ENCODE data around the gene MAPKAPK2. TPM values are rescaled to one million over a fixed set of nuclear protein-coding genes. Genes with fewer than 3 reads are reported as not detected.

The MAPKAPK2 gene
- total RNA-seq (2022; extraction: Qiagen RNA extraction): 72.4 to 86.6 TPM (median 78.4 TPM) in 5 replicates

DNA sequence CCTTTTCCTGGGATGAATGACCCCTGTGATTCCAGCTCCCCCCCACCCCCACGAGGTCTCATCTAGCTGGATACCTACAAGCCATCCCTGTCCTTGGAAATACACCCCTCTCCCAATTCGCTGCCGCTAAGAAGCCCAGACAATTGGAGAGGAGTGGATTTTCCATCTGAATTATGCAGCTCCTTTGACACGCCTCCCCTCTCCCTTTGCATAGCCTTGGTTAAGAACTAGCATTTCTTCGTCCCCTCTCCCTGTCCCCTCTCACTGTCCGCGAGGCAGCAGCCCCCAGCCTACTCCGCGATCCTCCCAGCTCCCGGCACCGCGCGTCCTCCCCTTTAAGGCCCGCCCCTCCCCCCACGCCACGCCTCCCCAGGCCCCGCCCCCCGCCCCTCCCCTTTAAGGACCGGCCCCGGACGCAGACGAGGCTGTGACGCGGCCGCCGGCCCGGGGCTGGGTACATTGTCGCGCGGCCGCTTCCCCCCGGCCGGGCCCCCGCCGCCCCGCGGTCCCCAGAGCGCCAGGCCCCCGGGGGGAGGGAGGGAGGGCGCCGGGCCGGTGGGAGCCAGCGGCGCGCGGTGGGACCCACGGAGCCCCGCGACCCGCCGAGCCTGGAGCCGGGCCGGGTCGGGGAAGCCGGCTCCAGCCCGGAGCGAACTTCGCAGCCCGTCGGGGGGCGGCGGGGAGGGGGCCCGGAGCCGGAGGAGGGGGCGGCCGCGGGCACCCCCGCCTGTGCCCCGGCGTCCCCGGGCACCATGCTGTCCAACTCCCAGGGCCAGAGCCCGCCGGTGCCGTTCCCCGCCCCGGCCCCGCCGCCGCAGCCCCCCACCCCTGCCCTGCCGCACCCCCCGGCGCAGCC is at the start of gene MAPKAPK2:
Gene MAPKAPK2, plus strand, starts transcription at position 428 of the 856 bp plus-strand sequence. Its CDS starts 325 bp downstream, at position 753.

DNA sequence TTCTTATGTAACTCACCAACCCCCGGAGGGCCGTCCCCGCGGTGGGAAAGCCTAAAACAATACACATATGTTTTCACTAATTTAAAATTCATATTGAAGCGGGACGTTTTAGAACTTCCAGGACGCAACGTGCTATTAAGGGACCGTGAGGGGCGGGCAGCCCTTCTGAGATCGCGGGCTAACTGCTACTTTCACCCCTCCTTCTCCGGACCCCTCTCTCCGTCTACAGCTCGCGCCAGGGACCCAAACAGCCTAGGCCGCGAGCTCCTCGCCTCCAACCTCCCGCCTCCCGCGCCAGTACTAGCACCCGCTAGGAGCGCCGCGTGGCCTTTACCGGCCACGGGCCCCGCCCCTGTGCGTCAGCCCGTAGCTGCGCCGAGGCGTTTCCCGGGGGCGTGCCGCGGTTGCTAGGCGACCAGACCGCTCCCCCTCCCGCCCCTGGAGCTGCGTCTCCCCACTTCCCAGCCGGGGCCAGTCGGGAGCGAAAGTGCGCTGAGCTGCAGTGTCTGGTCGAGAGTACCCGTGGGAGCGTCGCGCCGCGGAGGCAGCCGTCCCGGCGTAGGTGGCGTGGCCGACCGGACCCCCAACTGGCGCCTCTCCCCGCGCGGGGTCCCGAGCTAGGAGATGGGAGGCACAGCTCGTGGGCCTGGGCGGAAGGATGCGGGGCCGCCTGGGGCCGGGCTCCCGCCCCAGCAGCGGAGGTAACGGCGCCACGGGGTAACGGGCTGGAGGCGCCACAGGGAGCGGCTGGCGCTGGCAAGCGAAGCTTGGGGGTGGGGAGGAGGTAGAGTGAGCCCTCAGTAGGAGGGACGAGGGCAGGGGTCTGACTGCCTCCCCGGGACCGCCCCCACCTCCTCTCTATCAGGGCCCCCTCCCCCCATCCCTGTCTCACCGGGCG is 49.4 kb upstream of the MAPKAPK2 start, which contains the start of gene DYRK3:
Gene DYRK3, plus strand, starts transcription at position 457 of the 898 bp plus-strand sequence. Its CDS starts 168 bp downstream, at position 625.

DNA sequence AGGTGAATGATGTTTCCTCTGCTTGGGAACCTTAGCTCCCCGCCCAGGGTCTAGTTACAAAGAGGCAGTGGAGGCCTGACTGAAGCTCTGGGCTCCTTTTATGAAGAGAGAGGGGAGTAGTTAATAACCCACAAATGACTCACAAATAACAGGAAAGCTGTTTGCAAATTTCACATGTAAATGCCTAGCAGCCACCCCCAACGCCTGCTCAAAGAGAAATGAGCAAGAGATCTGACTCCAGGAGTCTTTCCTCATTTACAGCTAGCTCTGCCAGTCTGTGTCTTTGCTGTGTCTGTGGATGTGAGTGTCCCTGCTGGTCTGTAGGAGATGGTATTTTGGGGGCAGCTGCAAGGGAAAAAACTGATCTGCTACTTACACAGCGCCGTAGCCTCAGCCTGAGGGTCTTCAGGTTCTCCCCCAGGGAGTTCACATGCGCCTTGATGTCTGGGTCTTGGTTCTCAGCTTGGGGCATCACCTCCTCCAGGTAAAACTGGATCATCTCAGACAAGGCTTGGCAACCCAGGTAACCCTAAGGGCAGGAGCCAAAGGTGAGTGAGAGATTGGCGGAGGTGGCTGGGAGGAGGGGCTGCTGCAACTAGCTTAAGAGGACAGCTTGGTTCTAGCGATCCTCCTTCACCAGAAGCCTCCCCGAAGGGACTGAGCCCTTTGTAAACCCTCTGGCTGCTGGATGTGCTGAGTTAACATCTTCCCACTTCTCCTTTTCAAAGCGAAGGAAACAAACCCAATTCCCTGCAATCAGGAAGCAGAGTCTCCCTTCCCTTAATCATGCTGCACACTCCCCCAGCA is 86.0 kb downstream of the MAPKAPK2 start, which contains the start of gene IL19:
Gene IL19, plus strand, starts transcription at position 243 of the 807 bp plus-strand sequence. CDS start 65,890 bp downstream, outside the sequence.

DNA sequence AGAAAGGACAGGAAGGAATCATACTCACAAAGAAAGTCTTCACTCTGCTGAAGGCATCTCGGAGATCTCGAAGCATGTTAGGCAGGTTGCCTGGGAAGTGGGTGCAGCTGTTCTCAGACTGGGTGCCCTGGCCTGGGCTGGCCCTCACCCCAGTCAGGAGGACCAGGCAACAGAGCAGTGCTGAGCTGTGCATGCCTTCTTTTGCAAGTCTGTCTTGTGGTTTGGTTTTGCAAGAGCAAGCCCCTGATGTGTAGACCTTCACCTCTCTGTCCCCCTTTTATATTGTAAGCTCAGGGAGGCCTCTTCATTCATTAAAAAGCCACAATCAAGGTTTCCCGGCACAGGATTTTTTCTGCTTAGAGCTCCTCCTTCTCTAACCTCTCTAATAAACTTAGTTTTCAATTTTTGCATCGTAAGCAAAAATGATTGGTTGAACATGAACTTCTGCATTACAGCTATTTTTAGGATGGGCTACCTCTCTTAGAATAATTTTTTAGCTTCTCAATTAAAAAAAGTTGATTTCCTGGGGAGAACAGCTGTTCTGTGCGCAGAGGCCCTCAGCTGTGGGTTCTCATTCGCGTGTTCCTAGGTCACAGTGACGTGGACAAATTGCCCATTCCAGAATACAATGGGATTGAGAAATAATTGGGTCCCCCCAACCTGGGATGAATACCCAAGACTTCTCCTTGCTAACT is 87.7 kb downstream of the MAPKAPK2 start, which contains the start of gene IL10:
Gene IL10, minus strand, starts transcription at position 252 of the 695 bp plus-strand sequence. Its CDS starts 59 bp downstream, at position 193.

Other genes with a start within 250 kb of the MAPKAPK2 start
- 4.5 to 7.9 TPM (median 6.0 TPM) in 5 replicates for gene IKBKE, start 214.4 kb upstream of the MAPKAPK2 start, total RNA-seq (2022; extraction: Qiagen RNA extraction)
- gene RASSF5, start 177.4 kb upstream of the MAPKAPK2 start, total RNA-seq (2022; extraction: Qiagen RNA extraction): 0.88 to 1.2 TPM (median 1.1 TPM) in 5 replicates
- gene EIF2D, start 72.4 kb upstream of the MAPKAPK2 start, total RNA-seq (2022; extraction: Qiagen RNA extraction): 32.9 to 36.5 TPM (median 34.1 TPM) in 5 replicates
- gene DYRK3, start 49.4 kb upstream of the MAPKAPK2 start, total RNA-seq (2022; extraction: Qiagen RNA extraction): 7.9 to 10.8 TPM (median 9.7 TPM) in 5 replicates
- gene IL19, start 85.9 kb downstream of the MAPKAPK2 start, total RNA-seq (2022; extraction: Qiagen RNA extraction): 0.13 TPM in 1 of 5 replicates, not detected in the others
- gene IL10, start 87.6 kb downstream of the MAPKAPK2 start, total RNA-seq (2022; extraction: Qiagen RNA extraction): not detected in 5 replicates
- gene IL20, start 180.7 kb downstream of the MAPKAPK2 start, total RNA-seq (2022; extraction: Qiagen RNA extraction): not detected in 5 replicates
- 0.24 to 0.91 TPM (median 0.48 TPM) in 5 replicates for gene IL24, start 212.5 kb downstream of the MAPKAPK2 start, total RNA-seq (2022; extraction: Qiagen RNA extraction)
- gene FCMR, start 237.0 kb downstream of the MAPKAPK2 start, total RNA-seq (2022; extraction: Qiagen RNA extraction): 4.7 to 6.4 TPM (median 4.9 TPM) in 5 replicates